Endometrium (tissue), 2 donors: ENCODE measurements around the gene TMEM63B.
"Not testable (repeated sequence)": the region's sequence is repeated elsewhere in the genome, so short reads cannot be mapped to it uniquely, and the experiment has no call there.

ENCODE experiments used
- FAIRE-seq: peaks from 2 replicates; lab custom pipeline; 2012; peaks lifted over from hg19 to GRCh38; lab: Jason Lieb, UNC
- donor health status: control.
- donor health status: control.

The TMEM63B gene

DNA sequence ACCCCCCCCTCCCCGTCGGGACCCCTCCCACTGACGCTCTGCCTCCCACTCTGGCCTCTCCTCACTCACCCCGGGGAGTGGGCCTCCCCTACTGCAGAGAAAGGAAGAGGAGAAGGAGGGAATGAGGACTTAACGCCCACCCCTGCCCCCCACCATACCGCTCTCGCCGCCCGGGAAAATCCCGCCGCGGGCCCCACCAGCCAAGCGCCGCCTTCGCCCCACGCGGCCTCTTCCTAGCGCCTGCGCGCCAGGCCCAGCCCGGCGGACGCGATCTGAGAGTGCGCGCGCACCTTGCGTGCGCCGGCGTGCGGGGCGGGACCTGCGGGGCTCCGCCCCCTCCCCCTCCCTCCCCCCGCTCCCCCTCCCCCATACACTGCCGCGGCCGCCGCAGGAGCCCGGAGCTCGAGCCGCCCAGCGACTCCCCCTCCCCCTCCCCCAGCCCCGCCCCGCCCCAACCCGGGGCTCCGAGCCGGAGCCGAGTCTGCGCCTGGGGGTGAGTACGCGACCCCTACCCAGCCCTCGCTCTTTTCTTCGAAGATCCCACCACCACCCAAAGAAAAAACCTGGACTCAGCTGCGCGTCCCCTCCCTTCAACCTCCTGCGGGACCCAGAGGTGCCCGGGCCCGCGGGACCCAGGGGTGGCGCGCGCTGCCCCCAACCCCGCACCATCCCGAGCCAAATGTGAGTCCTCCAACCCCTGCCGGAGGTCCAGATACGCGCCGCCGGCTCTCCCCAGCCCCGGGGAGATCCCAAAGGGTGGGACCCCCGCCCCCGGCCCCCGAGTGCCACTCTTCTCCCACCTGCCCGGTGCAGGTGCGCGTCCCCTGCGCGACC lies at the start of gene TMEM63B, which contains the start of gene MRPL14:
TSS of gene TMEM63B (plus strand) at position 369 of the 834 bp plus-strand sequence. CDS start 7,031 bp downstream, outside the sequence.
TSS of gene MRPL14 (minus strand) at position 267 of the 834 bp plus-strand sequence. CDS start 10,841 bp downstream, outside the sequence.
- FAIRE-seq, result no peak

DNA sequence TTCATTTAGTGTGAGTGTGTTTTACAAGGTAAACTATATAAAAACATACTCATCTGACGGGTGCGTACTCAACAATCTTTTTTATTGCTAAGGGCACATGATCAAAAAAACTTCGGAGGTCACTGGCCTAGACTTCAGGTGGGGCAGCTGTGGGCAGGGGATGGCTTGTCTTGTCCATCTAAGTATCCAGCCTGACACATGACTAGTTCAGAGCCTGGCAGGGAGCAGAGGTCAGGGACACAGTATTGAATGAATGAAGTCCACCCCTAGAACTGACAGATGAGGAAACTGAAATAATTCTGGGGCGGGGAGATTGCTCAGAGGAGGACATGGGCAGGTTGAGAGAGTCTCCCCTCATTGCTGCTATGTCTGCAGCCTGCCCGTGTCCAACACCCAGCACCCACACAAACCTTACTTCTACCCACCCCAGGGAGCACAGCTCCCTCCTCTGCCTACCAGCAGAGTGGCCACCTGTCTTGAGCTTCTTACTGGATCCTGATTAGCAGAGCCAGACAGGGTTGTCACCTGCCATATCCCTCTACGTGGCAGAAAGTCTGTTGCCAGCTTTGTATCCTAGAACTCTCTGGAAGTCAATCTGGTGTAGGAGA lies 49.0 kb upstream of the TMEM63B start:
- no peak for FAIRE-seq

DNA sequence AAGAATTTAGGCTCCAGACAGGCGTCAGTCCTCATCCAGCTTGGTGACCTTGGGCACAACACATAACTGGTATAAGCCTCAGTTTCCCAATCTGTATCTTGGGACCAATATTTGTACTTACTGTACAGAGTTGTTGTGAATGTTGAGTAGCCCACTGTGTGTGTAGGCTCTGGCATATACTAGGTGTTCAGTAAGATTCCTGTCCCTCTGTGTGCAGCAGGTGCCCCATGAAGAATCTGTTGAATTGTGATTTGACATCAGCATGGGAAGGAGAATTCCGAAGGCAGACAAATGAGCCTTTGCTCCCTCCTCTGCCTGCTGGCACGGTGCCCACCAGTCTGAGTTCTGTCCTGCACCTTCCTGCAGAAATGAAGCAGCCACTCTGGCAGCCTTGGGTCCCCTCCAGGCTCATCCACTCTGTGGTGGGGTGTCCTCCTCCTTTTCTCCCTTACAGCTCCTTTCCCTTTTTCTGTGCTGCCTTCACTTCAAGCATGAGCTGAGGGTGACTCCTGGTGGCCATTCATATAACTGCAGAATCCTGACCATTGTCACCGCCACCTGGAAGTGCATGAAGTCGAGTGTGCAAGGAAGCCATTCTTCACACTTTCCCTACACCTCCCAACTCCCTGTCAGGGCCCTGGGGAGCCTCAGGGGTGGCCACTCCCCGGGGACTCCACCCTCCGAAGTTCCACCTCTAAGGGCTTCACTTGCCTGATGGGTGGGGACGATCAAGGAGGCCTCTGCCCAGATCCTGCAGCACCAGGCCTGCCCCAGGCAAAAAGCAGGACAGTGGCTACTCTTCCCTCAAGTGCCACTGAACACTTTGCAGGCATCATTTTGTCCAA lies 48.3 kb upstream of the TMEM63B start:
- FAIRE-seq, result no peak

DNA sequence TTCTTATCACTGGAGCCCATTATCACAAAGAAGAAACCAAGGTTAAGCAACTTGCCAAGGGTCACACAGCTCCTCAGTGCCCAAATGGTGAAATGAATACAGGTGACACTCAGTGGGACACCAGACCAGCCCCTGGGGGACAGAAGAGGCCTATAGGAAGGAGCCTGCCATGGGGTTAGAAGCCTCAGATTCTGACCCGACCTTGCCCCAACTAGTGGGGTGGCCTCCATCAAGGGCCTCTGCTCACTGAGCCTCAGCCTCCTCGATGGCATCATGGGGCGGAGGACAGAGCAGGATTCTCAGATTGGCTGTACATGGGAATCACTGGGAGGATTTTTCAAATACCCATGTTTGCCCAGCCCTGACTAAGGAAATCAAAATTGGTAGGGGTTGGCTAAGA lies 47.7 kb upstream of the TMEM63B start:
- FAIRE-seq, result no peak

DNA sequence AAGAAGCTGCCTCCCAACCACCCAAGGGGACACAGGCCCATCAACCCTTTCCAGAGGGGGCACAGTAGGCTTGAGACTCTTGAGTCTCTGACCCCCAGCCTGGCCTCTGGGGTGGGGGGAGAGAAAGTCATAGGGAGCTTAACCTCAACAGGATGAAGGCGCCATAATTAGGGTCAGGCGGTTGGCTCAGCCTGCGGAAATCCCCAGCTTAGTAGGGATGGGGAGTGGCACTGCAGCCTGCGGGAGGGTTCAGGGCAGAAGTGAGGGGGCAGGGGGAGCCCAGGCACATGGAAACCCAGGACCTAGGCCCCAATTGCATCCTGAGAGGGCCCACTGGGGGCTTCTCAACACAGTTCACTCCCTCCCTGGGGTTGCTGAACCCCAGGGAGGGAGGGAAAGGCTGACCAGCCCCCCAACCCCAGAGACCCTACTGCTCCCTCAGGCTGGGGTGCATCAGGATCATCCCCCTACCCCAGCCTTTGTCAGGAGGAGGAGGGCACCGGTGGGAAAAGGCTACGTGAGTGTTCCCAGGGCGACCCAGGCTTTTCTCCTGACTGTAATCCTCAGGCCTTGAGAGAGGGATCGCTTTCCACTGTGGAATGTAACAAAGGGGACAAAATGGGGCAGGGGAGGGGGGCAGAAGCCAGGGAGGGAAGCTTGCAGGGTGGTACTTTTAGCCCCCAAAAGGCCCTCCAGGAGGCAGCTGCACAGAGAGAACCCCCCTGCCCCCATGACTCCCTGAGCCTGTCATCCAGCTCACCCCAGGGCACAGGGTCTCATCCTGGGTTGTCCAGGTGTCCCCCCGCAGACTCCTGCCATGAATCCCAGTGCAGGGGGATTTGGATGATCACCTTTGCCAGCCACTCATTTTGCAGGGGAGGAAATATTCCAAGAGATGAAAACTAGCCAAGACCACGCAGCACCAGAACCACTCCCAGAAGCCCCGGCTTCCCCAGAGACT lies 46.5 kb upstream of the TMEM63B start:
- FAIRE-seq, result no peak

DNA sequence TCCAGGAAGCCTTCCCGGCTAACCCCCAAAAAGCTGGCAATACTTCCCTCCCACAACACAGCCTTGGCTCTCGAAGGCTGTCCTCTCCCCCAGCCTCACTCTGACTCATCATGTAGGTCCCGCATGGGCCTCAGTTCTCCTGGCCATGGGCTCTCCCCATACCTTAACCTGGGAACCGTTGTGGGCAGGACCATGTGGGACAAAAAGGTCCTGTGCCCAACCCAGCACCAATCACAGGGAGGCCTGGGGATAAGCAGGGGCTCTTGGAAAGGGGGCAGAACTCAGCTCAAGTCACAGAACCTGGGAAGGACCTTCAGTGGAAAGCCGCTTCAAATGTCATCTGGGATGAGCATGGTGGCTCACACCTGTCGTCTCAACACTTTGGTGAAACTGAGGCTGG lies 45.6 kb upstream of the TMEM63B start:
- FAIRE-seq, result no peak

DNA sequence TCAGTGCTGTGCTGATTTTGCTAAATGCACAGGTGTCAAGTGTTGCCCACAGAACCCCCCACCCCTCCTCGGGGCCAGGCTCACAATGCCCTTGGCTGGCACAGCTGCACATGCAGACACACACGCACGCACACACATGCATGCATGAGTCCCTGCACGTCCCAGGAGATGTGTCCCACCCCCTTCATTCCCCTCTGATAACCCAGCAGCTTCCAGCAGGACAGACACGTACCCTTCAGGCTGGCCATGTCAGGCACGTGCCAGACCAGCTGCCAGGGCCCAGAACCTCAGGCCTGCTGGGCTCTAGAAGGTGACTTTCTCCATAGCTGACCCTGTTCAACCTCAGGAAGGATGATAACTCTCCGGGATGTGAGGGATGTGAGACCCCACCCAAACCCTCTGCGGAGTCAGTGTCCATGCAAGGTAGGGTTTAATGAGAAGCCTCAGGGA lies 44.5 kb upstream of the TMEM63B start:
- no peak for FAIRE-seq

DNA sequence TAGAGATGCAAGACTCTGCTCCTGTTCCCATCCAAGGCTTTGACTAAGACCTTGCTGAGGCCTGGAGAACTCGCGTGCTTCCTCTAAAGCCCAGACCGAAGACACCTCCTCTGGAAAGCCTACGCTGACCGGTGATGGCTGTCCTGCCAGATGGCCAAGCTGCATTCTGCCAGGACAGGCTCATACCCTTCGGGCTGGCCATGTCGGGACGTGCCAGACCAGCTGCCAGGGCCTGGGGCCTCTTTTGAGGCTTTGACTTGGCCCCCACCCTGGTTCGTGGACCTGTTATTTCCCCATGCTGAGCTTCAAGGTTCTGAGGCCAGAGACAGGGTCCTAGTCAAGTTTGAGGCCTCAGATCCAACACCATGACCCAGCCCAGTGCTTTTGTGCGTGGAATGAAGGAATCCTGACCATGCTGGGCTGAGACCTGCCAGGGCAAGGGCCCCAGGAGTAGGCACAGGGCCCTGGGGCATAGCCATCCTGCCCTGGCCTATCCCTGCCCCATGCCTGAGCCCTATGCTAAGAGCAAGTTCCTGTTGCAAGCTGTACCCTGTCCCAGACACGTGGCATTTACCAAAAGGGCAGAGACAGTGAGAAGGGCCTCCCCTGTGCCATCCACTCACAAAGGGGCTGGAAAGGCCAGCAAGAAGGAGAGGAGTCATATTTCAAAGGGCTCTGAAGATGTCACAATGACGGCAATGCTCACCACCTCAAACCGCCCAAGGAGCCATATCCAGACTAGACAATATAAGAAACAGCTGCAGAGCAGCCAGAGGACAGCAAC lies 42.9 kb upstream of the TMEM63B start:
- FAIRE-seq, result no peak

DNA sequence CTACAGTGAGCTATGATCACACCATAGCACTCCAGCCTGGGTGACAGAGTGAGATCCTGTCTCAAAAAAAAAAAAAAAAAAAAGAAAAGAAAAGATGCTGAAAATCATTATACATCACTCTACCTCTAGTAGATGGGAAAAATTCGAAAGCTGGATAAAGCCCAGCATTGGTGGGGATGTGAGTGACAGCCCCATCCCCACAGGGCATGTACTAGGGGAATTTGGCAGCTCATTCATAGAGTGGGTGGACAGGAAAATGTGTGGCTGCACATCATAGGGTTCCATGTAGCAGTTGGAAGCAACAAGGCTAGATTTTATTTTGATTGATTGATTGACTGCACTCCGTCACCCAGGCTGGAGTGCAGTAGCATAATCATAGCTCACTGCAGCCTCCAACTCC lies 42.1 kb upstream of the TMEM63B start:
- FAIRE-seq, result no peak

DNA sequence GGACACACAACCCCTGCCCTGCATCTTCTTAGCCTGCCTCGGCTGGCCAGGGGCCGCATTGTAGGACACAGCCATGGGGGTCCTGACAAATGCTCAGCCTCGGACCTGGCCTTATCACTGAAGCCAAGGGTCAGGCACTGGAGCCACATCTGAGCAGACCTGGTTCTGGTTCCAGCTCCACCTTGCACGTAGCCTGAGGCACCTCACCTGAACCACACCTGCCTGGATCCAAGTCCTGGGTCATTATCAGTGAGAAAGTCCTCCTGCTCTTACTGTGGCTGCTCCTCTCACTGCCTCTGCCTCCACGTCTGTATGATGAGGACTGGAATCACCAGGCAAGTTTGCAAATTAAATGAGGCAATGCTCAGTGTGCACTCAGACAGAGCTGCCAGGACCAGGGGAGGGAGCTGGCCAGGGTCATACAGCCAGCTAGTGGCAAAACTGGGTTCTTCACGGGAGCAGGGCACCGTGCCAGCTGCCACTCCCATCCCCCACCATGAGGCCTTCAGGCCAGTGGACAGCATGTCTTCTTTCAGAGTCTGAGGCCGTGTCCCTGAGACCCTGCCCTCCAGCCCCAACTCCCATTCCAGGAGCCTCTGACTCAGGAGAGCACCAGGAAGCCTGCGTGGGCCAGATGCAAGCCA lies 40.3 kb upstream of the TMEM63B start:
- no peak for FAIRE-seq

DNA sequence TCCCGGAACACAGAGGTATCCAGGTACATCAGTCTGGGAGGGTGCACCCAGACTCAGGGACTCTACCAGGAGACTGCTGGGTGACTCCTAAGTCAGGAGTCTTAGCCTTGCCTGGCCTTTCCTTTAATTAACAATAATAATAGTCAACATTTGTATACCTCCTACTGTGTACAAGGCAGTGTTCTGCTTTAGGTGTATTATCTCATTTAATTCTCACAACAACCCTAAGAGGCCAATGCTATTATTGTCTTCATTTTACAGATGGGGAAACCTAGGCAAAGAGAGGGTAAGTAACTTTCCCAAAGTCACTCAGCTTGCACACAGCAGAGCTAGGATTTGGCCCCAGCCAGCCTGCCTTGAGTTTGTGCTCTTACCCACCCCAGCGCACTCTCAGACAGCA lies 39.7 kb upstream of the TMEM63B start:
- no peak for FAIRE-seq

DNA sequence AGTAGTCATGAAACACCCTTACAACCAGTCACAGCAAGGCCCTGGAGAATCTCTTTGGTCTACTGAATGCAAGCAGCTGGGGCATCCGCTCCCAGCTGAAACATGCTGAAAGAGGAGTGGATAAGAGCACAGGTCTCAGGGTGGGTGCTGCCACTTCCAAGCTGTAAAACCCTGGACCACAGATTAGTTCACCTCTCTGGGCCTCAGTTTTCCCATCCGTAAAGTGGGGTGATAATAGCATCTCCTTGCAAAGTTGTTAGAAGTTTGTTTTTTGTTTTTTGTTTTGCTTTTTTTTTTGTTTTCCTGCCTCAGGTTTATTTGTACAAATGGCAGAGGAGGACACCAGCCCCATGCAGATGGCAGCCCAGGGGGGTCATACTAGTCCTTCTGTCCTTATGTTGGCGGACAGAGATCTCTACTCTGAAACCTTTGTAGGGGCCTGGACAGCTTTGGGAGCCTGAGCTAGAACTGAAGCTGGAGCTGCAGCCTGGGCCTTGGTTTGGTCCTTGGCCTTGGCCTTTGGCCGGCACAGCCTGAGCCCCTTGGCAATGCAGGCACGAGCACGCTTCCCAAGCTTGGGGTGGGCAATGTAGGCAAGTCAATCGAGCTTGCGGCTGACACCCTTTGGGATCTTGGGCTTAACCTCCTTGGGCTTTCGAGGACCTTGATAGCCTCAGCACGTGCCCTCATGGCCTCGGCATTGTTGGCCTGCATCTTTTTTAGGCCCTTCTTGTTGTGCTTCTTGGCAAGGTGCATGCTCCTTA lies 38.3 kb upstream of the TMEM63B start:
- no peak for FAIRE-seq

DNA sequence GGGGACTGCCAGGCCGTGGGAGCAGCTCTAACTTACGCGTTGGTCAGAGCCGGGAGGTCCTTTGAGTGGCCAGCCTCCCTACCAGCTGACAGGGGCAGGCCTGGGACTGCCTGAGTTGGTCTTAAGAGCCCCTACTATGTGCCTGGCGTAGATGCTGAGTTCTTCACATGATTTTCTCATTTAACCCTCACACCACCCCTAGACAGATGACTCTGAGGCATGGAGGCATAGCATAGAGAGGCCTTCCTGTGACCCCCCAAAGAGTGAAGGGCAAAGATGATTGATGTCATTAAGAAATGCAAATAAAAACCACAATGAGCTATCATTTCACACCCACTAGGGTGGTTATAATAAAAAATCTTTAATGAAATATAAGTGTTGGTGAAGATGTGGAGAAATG lies 36.9 kb upstream of the TMEM63B start:
- FAIRE-seq, result no peak

DNA sequence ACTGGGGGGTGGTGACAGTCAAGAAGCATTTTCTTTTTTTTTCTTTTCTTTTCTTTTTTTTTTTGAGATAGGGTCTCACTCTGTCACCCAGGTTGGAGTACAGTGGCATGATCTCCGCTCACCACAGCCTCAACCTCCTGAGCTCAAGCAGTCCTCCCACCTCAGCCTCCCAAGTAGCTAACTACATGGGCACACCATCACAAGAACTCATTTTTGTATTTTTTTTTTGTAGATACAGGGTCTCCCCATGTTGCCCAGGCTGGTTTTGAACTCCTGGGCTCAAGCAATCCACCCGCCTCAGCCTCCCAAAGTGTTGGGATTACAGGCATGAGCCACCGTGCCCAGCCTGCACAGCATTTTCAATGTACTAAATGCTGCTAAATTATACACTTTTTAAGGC lies 36.0 kb upstream of the TMEM63B start:
- not testable (repeated sequence) for FAIRE-seq

DNA sequence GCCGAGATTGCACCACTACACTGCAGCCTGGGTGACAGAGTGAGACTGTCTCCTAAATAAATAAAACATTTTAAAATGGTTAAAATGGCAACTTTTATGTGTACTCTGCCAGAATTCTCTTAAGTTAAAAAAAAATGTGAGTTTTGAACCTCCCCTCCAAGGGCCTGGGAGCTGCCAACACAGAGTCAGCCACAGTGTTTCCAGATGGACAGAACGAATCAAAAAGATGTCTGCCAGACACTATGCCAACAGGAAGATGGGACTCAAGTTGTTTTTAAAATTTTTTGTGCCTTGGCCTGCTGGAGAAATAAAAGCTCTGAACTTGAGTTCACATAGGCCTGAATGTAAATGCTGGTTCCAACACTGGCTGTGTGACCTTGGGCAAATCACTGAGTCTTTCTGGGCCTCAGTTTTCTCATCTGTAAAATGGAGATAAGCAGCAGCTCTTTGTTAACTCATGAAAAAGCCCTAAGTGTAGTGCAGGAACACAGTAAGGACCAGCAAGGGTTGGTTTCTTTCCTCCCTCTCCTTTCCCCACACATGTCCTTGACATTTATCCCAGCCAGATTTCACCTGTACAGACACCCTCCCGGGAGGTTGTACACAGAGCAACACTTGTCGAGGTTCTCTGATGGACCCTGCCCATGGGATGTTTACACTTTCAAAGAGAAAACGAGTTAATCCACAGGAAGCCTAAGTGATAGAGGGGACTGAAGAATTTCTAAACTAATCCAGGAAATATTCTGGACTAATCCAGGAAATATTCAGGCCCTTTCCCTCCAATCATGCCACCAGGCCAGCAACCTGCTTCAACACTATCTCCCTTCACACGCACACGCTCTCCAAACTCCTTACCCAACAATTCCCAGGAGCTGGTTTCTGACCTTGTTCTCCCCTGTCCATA lies 35.1 kb upstream of the TMEM63B start:
- FAIRE-seq, result no peak

DNA sequence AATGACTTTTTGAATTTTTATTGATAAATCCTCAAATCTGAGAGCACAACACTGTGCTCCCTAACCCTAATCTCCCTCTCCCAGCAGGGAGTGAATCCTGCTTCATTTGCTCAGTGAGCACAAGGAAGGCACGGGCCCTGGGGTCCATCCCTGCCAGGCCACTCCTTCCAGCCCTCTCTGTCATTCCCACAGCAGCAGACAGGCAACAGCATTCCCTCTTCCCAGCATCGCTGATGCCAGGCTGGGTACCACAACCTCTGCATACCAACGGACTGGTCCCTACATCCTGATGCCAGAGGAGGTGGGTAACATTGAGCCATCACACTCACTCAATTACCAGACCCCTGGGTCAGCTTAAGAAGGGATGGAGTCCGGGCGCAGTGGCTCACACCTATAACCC lies 34.3 kb upstream of the TMEM63B start:
- FAIRE-seq, result no peak

DNA sequence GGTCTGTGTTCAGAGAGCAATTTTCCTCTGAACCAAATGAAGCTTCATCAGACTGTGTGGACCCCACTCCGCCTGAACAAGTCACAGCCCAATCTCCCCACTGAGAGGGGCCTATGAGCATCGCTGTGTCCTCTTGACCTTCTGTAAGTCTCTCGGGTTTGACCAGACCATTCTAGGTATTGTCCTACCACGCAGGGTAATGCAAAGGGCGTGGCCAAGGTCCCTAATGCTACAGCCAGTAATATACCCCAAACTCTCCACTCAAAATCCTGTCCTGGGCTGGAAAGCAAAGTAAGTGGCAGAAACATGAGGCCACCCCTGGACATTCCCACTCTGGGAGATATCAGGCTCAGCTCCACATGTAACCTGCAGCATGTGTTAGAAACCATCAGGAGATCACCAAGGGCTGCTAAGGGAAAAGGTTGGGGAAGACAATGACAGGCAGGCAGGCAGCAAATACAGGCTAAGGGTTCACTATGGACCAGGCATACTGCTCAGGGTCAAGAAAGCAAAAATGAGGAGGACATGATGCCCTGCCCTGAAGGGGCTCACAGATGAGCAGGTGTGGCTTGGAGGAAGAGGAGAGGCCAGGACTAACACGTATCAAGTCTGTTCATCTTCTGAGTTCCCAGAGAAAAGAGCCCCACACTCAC lies 33.5 kb upstream of the TMEM63B start:
- no peak for FAIRE-seq
